CD4-positive, alpha-beta T cell (primary cell): Measurements from ENCODE around the gene SAMD14. TPM values are rescaled to one million over a fixed set of nuclear protein-coding genes. Genes with fewer than 3 reads are reported as not detected.

ENCODE experiments used
- ATAC-seq: fragments of 200-7000 bp; cut with Tn5 transposase; one replicate; pipeline ENCODE4 v1.10.0; 2022; ENCODE audit warnings: mild to moderate bottlenecking; ENCODE audit not compliant: poor library complexity
- CTCF ChIA-PET: fragments of 350-600 bp; sonication (Branson Sonifier 250); formaldehyde crosslinking; loops from one replicate; lab custom pipeline; 2021; ENCODE audit warnings: antibody characterized with exemption, inconsistent platforms; lab: Charles Lee
- POLR2A ChIA-PET: fragments of 350-600 bp; sonication (Branson Sonifier 250); formaldehyde crosslinking; loops from one replicate; lab custom pipeline; 2021; ENCODE audit warnings: antibody characterized with exemption, inconsistent platforms; lab: Charles Lee
- DNase-seq, 14 experiments: peaks; one replicate each; pipeline ENCODE4 v3.0.0-alpha.2; 2013 to 2020; ENCODE audit warnings: mixed read lengths in 2 of 14
- H3K27ac ChIP-seq, 2 donors: one replicate each; pipeline versions ENCODE4 v1.5.1 to v1.7.0; 2013; ENCODE audit warnings: low read length in 2 of 2, low read depth in 1 of 2, mild to moderate bottlenecking in 1 of 2
- H3K27me3 ChIP-seq, 2 experiments: 1 replicate in 1 of 2; 2 replicates in 1 of 2; pipeline versions ENCODE4 v1.6.1 to v1.7.0; 2013; ENCODE audit warnings: low read length in 2 of 2, control low read depth in 1 of 2, mild to moderate bottlenecking in 1 of 2, moderate library complexity in 1 of 2; ENCODE audit not compliant: insufficient read depth in 2 of 2, control insufficient read depth in 1 of 2
- H3K36me3 ChIP-seq: one replicate; pipeline ENCODE4 v1.6.1; 2013; ENCODE audit warnings: low read length, control low read depth; ENCODE audit not compliant: insufficient read depth
- H3K4me1 ChIP-seq: one replicate; pipeline ENCODE4 v1.6.1; 2013; ENCODE audit warnings: low read length, control low read depth; ENCODE audit not compliant: insufficient read depth
- H3K4me3 ChIP-seq: one replicate; pipeline ENCODE4 v1.5.1; 2013; ENCODE audit warnings: mild to moderate bottlenecking, low read length, moderate library complexity
- H3K9me3 ChIP-seq, 2 experiments: 1 replicate in 1 of 2; 2 replicates in 1 of 2; pipeline versions ENCODE4 v1.6.1 to v1.7.0; 2013; ENCODE audit warnings: low read length in 2 of 2, mild to moderate bottlenecking in 2 of 2, control low read depth in 1 of 2, moderate library complexity in 1 of 2; ENCODE audit not compliant: control insufficient read depth in 1 of 2, insufficient read depth in 1 of 2
- H3K27ac Mint-ChIP-seq: one replicate; pipeline ENCODE4 v1.8.0; 2020; ENCODE audit warnings: mixed read lengths
- H3K27me3 Mint-ChIP-seq: one replicate; pipeline ENCODE4 v1.8.0; 2021; ENCODE audit warnings: mixed read lengths
- H3K36me3 Mint-ChIP-seq: one replicate; pipeline ENCODE4 v1.8.0; 2021; ENCODE audit warnings: low read depth, mixed read lengths
- H3K4me1 Mint-ChIP-seq: one replicate; pipeline ENCODE4 v1.8.0; 2021; ENCODE audit warnings: low read depth, mixed read lengths
- H3K4me3 Mint-ChIP-seq: one replicate; pipeline ENCODE4 v1.8.0; 2020; ENCODE audit warnings: mild to moderate bottlenecking, mixed read lengths
- H3K9me3 Mint-ChIP-seq: one replicate; pipeline ENCODE4 v1.8.0; 2020; ENCODE audit warnings: mixed read lengths
- CTCF ChIP-seq: fragments of 200-600 bp; IDR thresholded peaks from one replicate; pipeline ENCODE4 v1.8.0; 2022; ENCODE audit warnings: antibody characterized with exemption, mild to moderate bottlenecking
- intact Hi-C, 2 experiments: fragments of 100-400 bp; cut with DNase I in 1 of 2; cut with micrococcal nuclease in 1 of 2; formaldehyde crosslinking; loops; one replicate each; pipeline versions ENCODE4 v1.15.1 to v1.9.0; 2023 to 2025; cut with DNase I, micrococcal nuclease
- total RNA-seq, 174 experiments: library from RNA in 2 of 174; stranded (reverse) in 2 of 174; gene quantifications; one replicate each; pipeline ENCODE4 v1.2.3 and lab custom pipeline; 2021 to 2026

Gene SAMD14
- total RNA-seq, 2 experiments from 2014 or later: 0.33 to 0.53 TPM

- H3K9me3 ChIP-seq: no peaks in the 10 kb centered on the region
- H3K27ac ChIP-seq: no peak overlapping the region
- no peaks in the 10 kb centered on the region for H3K36me3 Mint-ChIP-seq
- ATAC-seq (no peak), DNase-seq (no peak)
- TF ChIP-seq CTCF: no peak
- H3K27me3 ChIP-seq: peaks cover 13 to 20% of the 10 kb centered on the region in 2 experiments
- intact Hi-C loops: loop anchor here in 1 of 2 experiments (5.0 kb wide), 2 partner anchors 157 to 182 kb away; partner anchors contain the start of gene TMEM92
- H3K9me3 Mint-ChIP-seq: no peaks in the 10 kb centered on the region
- H3K27me3 Mint-ChIP-seq: peaks cover 41% of the 10 kb centered on the region
- no peaks in the 10 kb centered on the region for H3K36me3 ChIP-seq
- H3K4me3 Mint-ChIP-seq: no peak overlapping the region
- no peak overlapping the region for H3K4me3 ChIP-seq
- H3K4me1 ChIP-seq: peaks cover 11% of the 10 kb centered on the region
- ChIA-PET CTCF (interaction anchor here (1.5 to 1.7 kb wide), 2 partner anchors 23 to 46 kb away, joined by 5 to 6 read pairs; no protein-coding TSS in a partner anchor), POLR2A (interaction anchor here (0.6 to 1.6 kb wide), 3 partner anchors 22 to 447 kb away, joined by 3 to 5 read pairs (median 3); no protein-coding TSS in a partner anchor)
- no peak overlapping the region for H3K27ac Mint-ChIP-seq
- H3K4me1 Mint-ChIP-seq: peaks cover 13% of the 10 kb centered on the region
Observed at GRCh38 chr17:50115756-50116155, 14.2 kb downstream of the SAMD14 start.

GRCh38 chr17:50114849-50115357 is 15.1 kb downstream of the SAMD14 start:
- H3K4me1 ChIP-seq: peaks cover 11% of the 10 kb centered on the region
- no peak overlapping the region for H3K4me3 Mint-ChIP-seq
- ChIA-PET POLR2A (interaction anchor here (1.5 to 1.6 kb wide), 2 partner anchors 21 to 35 kb away, joined by 3 to 5 read pairs; no protein-coding TSS in a partner anchor), CTCF (interaction anchor here (0.6 to 1.7 kb wide), 9 partner anchors 8 to 158 kb away, joined by 3 to 6 read pairs (median 4); partner anchors contain the start of gene SAMD14)
- H3K27ac ChIP-seq: no peak overlapping the region
- no peak overlapping the region for H3K27ac Mint-ChIP-seq
- intact Hi-C loops: loop anchor here in 1 of 2 experiments (5.0 kb wide), 2 partner anchors 157 to 182 kb away; partner anchors contain the start of gene TMEM92
- no peaks in the 10 kb centered on the region for H3K36me3 ChIP-seq
- H3K9me3 Mint-ChIP-seq: no peaks in the 10 kb centered on the region
- H3K4me3 ChIP-seq: no peak overlapping the region
- H3K4me1 Mint-ChIP-seq: peaks cover 13% of the 10 kb centered on the region
- ATAC-seq (peak; percentile 45), DNase-seq (peak in 6 of 14 experiments; percentile 22 to 71 (median 50))
- peak; percentile 33 for TF ChIP-seq CTCF
- no peaks in the 10 kb centered on the region for H3K36me3 Mint-ChIP-seq
- peaks cover 39% of the 10 kb centered on the region for H3K27me3 Mint-ChIP-seq
- peaks cover 13 to 20% of the 10 kb centered on the region in 2 experiments for H3K27me3 ChIP-seq
- H3K9me3 ChIP-seq: no peaks in the 10 kb centered on the region

GRCh38 chr17:50114401-50114800 is 15.6 kb downstream of the SAMD14 start:
- Mint-ChIP-seq H3K36me3 (peaks cover under 1% of the 10 kb centered on the region), H3K4me1 (peaks cover 13% of the 10 kb centered on the region), H3K27me3 (peaks cover 34% of the 10 kb centered on the region), H3K4me3 (no peak overlapping the region), H3K27ac (no peak overlapping the region), H3K9me3 (no peaks in the 10 kb centered on the region)
- POLR2A ChIA-PET: interaction anchor here (1.5 to 1.6 kb wide), 2 partner anchors 20 to 35 kb away, joined by 3 to 5 read pairs; no protein-coding TSS in a partner anchor
- Histone ChIP-seq H3K27ac (no peak overlapping the region), H3K36me3 (no peaks in the 10 kb centered on the region), H3K27me3 (peaks cover 13 to 16% of the 10 kb centered on the region in 2 experiments), H3K9me3 (no peaks in the 10 kb centered on the region), H3K4me1 (peaks cover 11% of the 10 kb centered on the region), H3K4me3 (no peak overlapping the region)
- intact Hi-C loops: no loop called here
- CTCF ChIA-PET: interaction anchor here (0.6 to 1.7 kb wide), 8 partner anchors 9 to 159 kb away, joined by 3 to 6 read pairs (median 4); partner anchors contain the start of gene SAMD14
- ATAC-seq (no peak), DNase-seq (no peak)
- no peak for TF ChIP-seq CTCF
